HL-60 (cell line): ENCODE measurements around the gene TMEM217.

Experiments used
- GABPA ChIP-seq: IDR thresholded peaks from 2 replicates; pipeline ENCODE4 v1.6.1; 2012; ENCODE audit warnings: low read depth
- SPI1 ChIP-seq: IDR thresholded peaks from 2 replicates; pipeline ENCODE4 v1.6.1; 2012; ENCODE audit warnings: low read depth, mild to moderate bottlenecking, borderline replicate concordance
- TF ChIP-seq, protein P1 (sequence below): IDR thresholded peaks from one replicate; pipeline ENCODE4 v1.5.1; 2011; ENCODE audit warnings: low read length, control low read depth, inconsistent platforms; ENCODE audit not compliant: insufficient read depth
- TF ChIP-seq, protein P2 (sequence below): IDR thresholded peaks from 2 replicates; pipeline ENCODE4 v1.6.1; 2012; ENCODE audit warnings: low read depth; ENCODE audit not compliant: insufficient replicate concordance

DNA sequence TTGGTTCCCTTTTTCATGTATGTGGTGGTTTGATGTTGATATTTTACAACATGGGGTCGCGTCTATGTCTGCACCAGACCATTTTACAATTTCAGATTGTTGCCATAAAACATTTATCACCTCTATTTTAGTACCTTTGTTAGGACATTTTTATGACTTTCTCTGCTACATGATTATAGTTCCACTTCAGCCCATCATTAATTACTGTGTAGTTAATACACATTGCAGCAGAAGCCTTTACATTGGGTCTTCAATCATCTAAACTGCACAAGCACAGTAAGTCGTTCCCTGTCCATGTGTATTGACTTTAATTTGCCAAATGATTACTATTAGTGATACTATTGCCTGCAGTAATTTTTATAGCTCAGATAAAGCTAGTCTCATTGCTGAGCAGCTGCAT lies 15.7 kb upstream of the TMEM217 start:
- TF ChIP-seq, protein P1, sequence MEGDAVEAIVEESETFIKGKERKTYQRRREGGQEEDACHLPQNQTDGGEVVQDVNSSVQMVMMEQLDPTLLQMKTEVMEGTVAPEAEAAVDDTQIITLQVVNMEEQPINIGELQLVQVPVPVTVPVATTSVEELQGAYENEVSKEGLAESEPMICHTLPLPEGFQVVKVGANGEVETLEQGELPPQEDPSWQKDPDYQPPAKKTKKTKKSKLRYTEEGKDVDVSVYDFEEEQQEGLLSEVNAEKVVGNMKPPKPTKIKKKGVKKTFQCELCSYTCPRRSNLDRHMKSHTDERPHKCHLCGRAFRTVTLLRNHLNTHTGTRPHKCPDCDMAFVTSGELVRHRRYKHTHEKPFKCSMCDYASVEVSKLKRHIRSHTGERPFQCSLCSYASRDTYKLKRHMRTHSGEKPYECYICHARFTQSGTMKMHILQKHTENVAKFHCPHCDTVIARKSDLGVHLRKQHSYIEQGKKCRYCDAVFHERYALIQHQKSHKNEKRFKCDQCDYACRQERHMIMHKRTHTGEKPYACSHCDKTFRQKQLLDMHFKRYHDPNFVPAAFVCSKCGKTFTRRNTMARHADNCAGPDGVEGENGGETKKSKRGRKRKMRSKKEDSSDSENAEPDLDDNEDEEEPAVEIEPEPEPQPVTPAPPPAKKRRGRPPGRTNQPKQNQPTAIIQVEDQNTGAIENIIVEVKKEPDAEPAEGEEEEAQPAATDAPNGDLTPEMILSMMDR: no peak
- no peak for TF ChIP-seq GABPA
- TF ChIP-seq, protein P2, sequence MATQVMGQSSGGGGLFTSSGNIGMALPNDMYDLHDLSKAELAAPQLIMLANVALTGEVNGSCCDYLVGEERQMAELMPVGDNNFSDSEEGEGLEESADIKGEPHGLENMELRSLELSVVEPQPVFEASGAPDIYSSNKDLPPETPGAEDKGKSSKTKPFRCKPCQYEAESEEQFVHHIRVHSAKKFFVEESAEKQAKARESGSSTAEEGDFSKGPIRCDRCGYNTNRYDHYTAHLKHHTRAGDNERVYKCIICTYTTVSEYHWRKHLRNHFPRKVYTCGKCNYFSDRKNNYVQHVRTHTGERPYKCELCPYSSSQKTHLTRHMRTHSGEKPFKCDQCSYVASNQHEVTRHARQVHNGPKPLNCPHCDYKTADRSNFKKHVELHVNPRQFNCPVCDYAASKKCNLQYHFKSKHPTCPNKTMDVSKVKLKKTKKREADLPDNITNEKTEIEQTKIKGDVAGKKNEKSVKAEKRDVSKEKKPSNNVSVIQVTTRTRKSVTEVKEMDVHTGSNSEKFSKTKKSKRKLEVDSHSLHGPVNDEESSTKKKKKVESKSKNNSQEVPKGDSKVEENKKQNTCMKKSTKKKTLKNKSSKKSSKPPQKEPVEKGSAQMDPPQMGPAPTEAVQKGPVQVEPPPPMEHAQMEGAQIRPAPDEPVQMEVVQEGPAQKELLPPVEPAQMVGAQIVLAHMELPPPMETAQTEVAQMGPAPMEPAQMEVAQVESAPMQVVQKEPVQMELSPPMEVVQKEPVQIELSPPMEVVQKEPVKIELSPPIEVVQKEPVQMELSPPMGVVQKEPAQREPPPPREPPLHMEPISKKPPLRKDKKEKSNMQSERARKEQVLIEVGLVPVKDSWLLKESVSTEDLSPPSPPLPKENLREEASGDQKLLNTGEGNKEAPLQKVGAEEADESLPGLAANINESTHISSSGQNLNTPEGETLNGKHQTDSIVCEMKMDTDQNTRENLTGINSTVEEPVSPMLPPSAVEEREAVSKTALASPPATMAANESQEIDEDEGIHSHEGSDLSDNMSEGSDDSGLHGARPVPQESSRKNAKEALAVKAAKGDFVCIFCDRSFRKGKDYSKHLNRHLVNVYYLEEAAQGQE: no peak
- TF ChIP-seq SPI1: no peak
